Activated CD8-positive, alpha-beta T cell treated with anti-CD3 and anti-CD28 coated beads for 36 hours (primary cell): ENCODE results near the gene JPH4. TPM values are rescaled to one million over a fixed set of nuclear protein-coding genes. Genes with fewer than 3 reads are reported as not detected.

Source experiments
- ATAC-seq: fragments of 200-7000 bp; cut with Tn5 transposase; one replicate; pipeline ENCODE4 v1.10.0; 2021; ENCODE audit warnings: mild to moderate bottlenecking, moderate library complexity
- CTCF ChIA-PET: fragments of 350-600 bp; sonication (Branson Sonifier 250); formaldehyde crosslinking; loops from one replicate; lab custom pipeline; 2021; ENCODE audit warnings: antibody characterized with exemption; lab: Charles Lee
- POLR2A ChIA-PET: fragments of 350-600 bp; sonication (Branson Sonifier 250); formaldehyde crosslinking; loops from one replicate; lab custom pipeline; 2021; ENCODE audit warnings: antibody characterized with exemption; lab: Charles Lee
- DNase-seq: peaks from one replicate; pipeline ENCODE4 v3.0.0-alpha.2; 2020
- H3K27ac Mint-ChIP-seq: one replicate; pipeline ENCODE4 v1.8.0; 2021; ENCODE audit warnings: mild to moderate bottlenecking, mixed read lengths
- H3K27me3 Mint-ChIP-seq: one replicate; pipeline ENCODE4 v1.8.0; 2021; ENCODE audit warnings: mixed read lengths
- H3K36me3 Mint-ChIP-seq: one replicate; pipeline ENCODE4 v1.8.0; 2021; ENCODE audit warnings: low read depth, mixed read lengths
- H3K4me1 Mint-ChIP-seq: one replicate; pipeline ENCODE4 v1.8.0; 2021; ENCODE audit warnings: low read depth, mixed read lengths
- H3K4me3 Mint-ChIP-seq: one replicate; pipeline ENCODE4 v1.8.0; 2021; ENCODE audit warnings: mild to moderate bottlenecking, moderate library complexity, mixed read lengths
- H3K9me3 Mint-ChIP-seq: one replicate; pipeline ENCODE4 v1.8.0; 2021; ENCODE audit warnings: mixed read lengths
- CTCF ChIP-seq: fragments of 200-600 bp; IDR thresholded peaks from one replicate; pipeline ENCODE4 v1.8.0; 2022; ENCODE audit warnings: antibody characterized with exemption, mild to moderate bottlenecking
- intact Hi-C: fragments of 100-400 bp; cut with micrococcal nuclease; formaldehyde crosslinking; loops from one replicate; pipeline ENCODE4 v1.10.0; 2022
- total RNA-seq, 2 experiments: library from RNA; stranded (reverse); gene quantifications; one replicate each; pipeline ENCODE4 v1.2.3, GENCODE V29; 2021

The JPH4 gene
- total RNA-seq, 2 experiments from 2014 or later: 0.25 to 0.51 TPM

GRCh38 chr14:23528555-23528954 is 50.0 kb downstream of the JPH4 start:
- H3K4me1 Mint-ChIP-seq: peaks cover 4% of the 10 kb centered on the region
- no peak overlapping the region for H3K27ac Mint-ChIP-seq
- H3K9me3 Mint-ChIP-seq: no peaks in the 10 kb centered on the region
- DNase-seq (no peak), ATAC-seq (no peak)
- TF ChIP-seq CTCF: no peak
- CTCF ChIA-PET: interaction anchor here (1.0 to 1.8 kb wide), 6 partner anchors 10 to 50 kb away, joined by 3 to 8 read pairs (median 4); no protein-coding TSS in a partner anchor
- intact Hi-C loops: no loop called here
- H3K4me3 Mint-ChIP-seq: no peak overlapping the region
- no peaks in the 10 kb centered on the region for H3K27me3 Mint-ChIP-seq
- H3K36me3 Mint-ChIP-seq: no peaks in the 10 kb centered on the region
- POLR2A ChIA-PET: no interaction called here

GRCh38 chr14:23525611-23526010 is 53.0 kb downstream of the JPH4 start:
- ChIA-PET CTCF (no interaction called here), POLR2A (interaction anchor here (0.9 kb wide), 1 partner anchor 9 kb away, joined by 3 read pairs; no protein-coding TSS in a partner anchor)
- Mint-ChIP-seq H3K36me3 (no peaks in the 10 kb centered on the region), H3K4me1 (peaks cover 3% of the 10 kb centered on the region), H3K4me3 (no peak overlapping the region), H3K27ac (no peak overlapping the region), H3K9me3 (no peaks in the 10 kb centered on the region), H3K27me3 (no peaks in the 10 kb centered on the region)
- intact Hi-C loops: no loop called here
- TF ChIP-seq CTCF: no peak
- no peak for ATAC-seq
- DNase-seq: no peak

- ATAC-seq: no peak
- ChIA-PET POLR2A (interaction anchor here (0.9 kb wide), 1 partner anchor 8 kb away, joined by 3 read pairs; no protein-coding TSS in a partner anchor), CTCF (no interaction called here)
- H3K9me3 Mint-ChIP-seq: no peaks in the 10 kb centered on the region
- intact Hi-C loops: no loop called here
- H3K27me3 Mint-ChIP-seq: no peaks in the 10 kb centered on the region
- H3K27ac Mint-ChIP-seq: no peak overlapping the region
- no peaks in the 10 kb centered on the region for H3K4me1 Mint-ChIP-seq
- H3K4me3 Mint-ChIP-seq: no peak overlapping the region
- no peaks in the 10 kb centered on the region for H3K36me3 Mint-ChIP-seq
- TF ChIP-seq CTCF: no peak
- DNase-seq: no peak
Measured at GRCh38 chr14:23524954-23525353, 53.6 kb downstream of the JPH4 start.

GRCh38 chr14:23523229-23524016 is 55.2 kb downstream of the JPH4 start:
- no peaks in the 10 kb centered on the region for H3K27me3 Mint-ChIP-seq
- CTCF ChIA-PET: interaction anchor here (0.6 to 1.5 kb wide), 4 partner anchors 15 to 45 kb away, joined by 3 to 5 read pairs (median 4); no protein-coding TSS in a partner anchor
- TF ChIP-seq CTCF: no peak
- POLR2A ChIA-PET: no interaction called here
- no peaks in the 10 kb centered on the region for H3K9me3 Mint-ChIP-seq
- H3K27ac Mint-ChIP-seq: no peak overlapping the region
- intact Hi-C loops: no loop called here
- ATAC-seq: no peak
- no peak for DNase-seq
- H3K36me3 Mint-ChIP-seq: no peaks in the 10 kb centered on the region
- no peak overlapping the region for H3K4me3 Mint-ChIP-seq
- H3K4me1 Mint-ChIP-seq: no peaks in the 10 kb centered on the region

GRCh38 chr14:23522643-23523198 is 55.9 kb downstream of the JPH4 start:
- Mint-ChIP-seq H3K27me3 (no peaks in the 10 kb centered on the region), H3K36me3 (no peaks in the 10 kb centered on the region), H3K9me3 (no peaks in the 10 kb centered on the region), H3K4me3 (no peak overlapping the region), H3K4me1 (no peaks in the 10 kb centered on the region), H3K27ac (no peak overlapping the region)
- ChIA-PET POLR2A (no interaction called here), CTCF (interaction anchor here (0.9 to 1.5 kb wide), 3 partner anchors 16 to 44 kb away, joined by 3 to 5 read pairs (median 5); no protein-coding TSS in a partner anchor)
- no peak for TF ChIP-seq CTCF
- ATAC-seq (no peak), DNase-seq (no peak)
- intact Hi-C loops: no loop called here
